ENCODE data around the gene SLC38A6. TPM values are rescaled to one million over a fixed set of nuclear protein-coding genes. Genes with fewer than 3 reads are reported as not detected.

The SLC38A6 gene
- total and polyA plus RNA-seq, 2 of the 8 experiments (the other 6 are each of a cell fraction or from before 2014, with no cell fraction given) = 8.1 to 9.8 TPM

- no peak for TF ChIP-seq USF2 (IDR thresholded peaks at IDR 0.05; ENCODE audit: low read length)
Observed at GRCh38 chr14:61064856-61065255, 83.8 kb downstream of the SLC38A6 start (continued).
